GM12873 (cell line): ENCODE results near the gene RPN1.

ENCODE experiments used
- TF ChIP-seq, protein P1 (sequence below): IDR thresholded peaks from 2 replicates; pipeline ENCODE4 v1.5.1; 2012; ENCODE audit warnings: low read depth, mild to moderate bottlenecking, moderate library complexity, low read length, control low read depth; ENCODE audit not compliant: insufficient read depth; ENCODE audit errors: missing control alignments

Gene RPN1

GRCh38 chr3:128650096-128651050 lies at the start of gene RPN1:
Gene RPN1 (minus strand): TSS chr3:128650818. CDS start chr3:128650800, 18 bp downstream.
- TF ChIP-seq, protein P1, sequence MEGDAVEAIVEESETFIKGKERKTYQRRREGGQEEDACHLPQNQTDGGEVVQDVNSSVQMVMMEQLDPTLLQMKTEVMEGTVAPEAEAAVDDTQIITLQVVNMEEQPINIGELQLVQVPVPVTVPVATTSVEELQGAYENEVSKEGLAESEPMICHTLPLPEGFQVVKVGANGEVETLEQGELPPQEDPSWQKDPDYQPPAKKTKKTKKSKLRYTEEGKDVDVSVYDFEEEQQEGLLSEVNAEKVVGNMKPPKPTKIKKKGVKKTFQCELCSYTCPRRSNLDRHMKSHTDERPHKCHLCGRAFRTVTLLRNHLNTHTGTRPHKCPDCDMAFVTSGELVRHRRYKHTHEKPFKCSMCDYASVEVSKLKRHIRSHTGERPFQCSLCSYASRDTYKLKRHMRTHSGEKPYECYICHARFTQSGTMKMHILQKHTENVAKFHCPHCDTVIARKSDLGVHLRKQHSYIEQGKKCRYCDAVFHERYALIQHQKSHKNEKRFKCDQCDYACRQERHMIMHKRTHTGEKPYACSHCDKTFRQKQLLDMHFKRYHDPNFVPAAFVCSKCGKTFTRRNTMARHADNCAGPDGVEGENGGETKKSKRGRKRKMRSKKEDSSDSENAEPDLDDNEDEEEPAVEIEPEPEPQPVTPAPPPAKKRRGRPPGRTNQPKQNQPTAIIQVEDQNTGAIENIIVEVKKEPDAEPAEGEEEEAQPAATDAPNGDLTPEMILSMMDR: no peak

DNA sequence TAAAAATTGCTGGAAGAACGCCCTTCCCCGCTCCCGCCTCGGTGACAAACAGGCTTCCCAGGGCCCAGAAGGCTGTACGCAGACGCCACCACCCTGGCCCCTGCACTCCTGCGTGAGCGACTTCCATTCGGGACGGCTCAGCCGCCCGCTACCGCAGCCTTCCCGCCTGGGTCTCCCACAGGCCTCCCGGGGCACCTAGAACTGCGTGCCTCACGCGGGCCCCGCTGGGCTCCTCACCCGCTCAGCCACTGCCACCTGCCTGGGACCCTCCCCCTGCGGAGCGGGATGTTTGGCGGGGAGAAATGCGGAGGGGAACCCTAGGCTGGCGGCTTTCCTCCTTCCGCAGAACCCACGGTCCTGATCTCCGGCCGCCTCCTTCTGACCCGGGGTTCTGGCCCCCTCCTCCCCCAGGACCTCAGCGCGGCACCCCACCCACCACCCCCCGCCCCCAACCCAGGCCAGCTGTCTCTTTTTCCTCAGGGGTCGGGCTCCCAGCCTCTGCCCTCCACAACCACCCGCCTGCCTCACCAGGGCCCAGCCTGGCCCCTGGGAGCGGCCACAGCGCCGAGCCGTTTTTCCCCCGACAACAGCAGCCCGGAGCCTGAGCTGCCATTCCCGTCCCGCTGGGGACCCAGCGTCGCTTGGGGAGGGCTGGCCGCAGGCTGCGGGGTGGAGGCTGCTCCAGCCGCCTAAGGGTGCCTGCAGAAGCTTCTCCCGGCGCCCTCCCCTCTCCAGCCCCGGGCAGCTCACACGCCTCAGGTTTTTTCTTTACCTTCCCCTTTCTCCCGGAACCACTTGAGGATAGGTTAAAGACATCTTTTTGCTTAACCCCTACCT lies 47.8 kb upstream of the RPN1 start:
- TF ChIP-seq, protein P1: no peak

DNA sequence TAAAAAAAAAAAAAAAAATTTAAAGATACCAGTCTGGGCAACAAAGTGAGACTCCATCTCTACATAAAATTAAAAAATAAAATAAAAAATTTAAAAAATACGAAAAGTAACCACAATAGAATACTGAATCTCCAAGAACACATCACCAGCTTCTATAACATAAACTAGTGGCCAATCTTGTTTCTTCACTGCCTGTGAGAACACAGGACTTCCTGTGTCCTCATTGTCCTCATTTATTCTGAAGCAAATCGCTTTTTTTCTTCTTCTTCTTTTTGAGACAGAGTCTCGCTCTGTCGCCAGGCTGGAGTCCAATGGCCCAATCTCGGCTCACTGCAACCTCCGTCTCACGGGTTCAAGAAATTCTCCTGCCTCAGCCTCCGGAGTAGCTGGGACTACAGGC lies 46.7 kb upstream of the RPN1 start:
- TF ChIP-seq, protein P1: no peak

GRCh38 chr3:128693696-128694095 lies 43.1 kb upstream of the RPN1 start:
- TF ChIP-seq, protein P1: no peak

- TF ChIP-seq, protein P1: no peak
Measured at GRCh38 chr3:128689060-128689459, 38.4 kb upstream of the RPN1 start.

DNA sequence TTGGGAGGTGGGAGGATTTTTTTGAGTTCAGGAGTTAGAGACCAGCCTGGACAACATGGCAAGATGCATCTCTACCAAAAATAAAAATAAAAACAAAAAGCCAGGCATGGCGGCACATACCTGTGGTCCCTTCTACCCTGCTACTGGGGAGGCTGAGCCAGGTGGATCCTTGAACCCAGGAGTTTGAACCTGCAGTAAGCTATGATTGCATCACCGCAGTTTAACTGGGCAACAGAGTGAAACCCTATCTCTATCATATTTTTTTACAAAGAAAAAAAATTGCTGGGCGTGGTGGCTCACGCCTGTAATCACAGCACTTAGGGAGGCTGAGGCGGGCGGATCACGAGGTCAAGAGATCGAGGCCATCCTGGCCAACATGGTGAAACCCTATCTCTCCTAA lies 35.8 kb upstream of the RPN1 start:
- TF ChIP-seq, protein P1: no peak
